GM21360 (cell line): ENCODE measurements around the gene MKLN1.
"Not testable (repeated sequence)": the region's sequence is repeated elsewhere in the genome, so short reads cannot be mapped to it uniquely, and the experiment has no call there.

ENCODE experiments used
- ATAC-seq: cut with Tn5 transposase; IDR thresholded peaks from one replicate; pipeline ENCODE4 v1.9.1; 2021; ENCODE audit warnings: mild to moderate bottlenecking, moderate library complexity; ENCODE audit not compliant: unreplicated experiment

Gene MKLN1

DNA sequence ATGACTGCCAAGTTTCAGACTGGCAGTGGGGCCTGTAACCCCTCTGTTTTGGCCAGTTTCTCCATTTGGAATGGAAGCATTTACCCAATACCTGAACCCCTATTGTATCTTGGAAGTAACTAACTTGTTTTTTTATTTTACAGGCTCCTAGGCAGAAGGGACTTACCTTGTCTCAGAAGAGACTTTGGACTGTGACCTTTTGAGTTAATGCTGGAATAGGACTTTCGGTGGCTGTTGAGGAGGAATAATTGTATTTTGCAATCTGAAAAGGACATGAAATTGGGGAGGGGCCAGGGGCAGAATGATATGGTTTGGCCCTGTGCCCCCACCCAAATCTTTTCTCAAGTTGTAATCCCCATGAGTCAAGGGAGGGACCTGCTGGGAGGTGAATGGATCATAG lies 20.0 kb upstream of the MKLN1 start:
- no peak for ATAC-seq

DNA sequence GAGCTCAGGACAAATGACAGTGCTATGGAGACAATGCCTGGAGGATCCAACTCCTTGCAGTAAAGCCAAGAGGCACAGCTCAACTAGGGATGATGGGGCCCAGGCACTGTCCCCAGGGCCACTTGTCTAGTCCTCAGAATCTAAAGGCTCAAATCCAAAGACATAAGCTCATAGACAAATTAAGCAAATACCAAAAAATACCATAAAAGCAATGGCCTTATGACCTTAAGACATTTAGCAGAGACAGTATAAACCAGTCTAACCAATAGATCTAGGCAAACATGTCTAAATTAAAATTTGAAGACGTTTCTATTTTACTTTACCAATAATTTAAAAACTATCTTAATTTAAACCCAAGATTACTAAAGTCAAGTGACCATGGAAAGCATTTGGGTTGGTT lies 14.8 kb upstream of the MKLN1 start:
- no peak for ATAC-seq

DNA sequence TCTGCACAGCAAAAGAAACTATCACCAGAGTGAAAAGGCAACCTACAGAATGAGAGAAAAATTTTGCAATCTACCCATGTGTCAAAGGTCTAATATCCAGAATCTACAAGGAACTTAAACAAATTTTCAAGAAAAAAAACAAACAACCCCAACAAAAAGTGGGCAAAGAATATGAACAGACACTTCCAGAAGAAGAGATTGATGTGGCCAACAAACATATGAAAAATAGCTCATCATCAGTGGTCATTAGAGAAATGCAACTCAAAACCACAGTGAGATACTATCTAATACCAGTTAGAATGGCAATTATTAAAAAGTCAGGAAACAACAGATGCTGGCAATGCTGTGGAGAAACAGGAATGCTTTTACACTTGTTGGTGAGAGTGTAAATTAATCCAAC lies 7.1 kb upstream of the MKLN1 start:
- ATAC-seq = no peak

DNA sequence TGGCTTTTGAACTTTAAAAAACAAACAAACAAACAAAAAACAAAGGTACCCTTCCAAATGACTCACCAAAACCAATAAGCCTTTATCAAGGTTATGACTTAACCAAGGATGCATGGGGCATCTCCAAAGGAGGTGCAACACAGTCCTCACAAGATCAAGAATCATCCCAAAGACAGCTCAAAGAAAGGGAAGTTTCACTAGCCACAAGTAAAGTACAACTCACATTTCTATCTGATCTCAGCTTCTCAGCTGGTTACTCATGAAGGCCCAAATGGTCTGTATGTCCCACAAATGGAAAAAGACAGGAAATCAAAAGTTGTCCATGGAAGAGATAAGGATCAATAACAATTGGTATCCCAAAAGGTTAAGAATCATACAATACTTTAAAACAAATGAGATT lies 6.0 kb upstream of the MKLN1 start:
- no peak for ATAC-seq

DNA sequence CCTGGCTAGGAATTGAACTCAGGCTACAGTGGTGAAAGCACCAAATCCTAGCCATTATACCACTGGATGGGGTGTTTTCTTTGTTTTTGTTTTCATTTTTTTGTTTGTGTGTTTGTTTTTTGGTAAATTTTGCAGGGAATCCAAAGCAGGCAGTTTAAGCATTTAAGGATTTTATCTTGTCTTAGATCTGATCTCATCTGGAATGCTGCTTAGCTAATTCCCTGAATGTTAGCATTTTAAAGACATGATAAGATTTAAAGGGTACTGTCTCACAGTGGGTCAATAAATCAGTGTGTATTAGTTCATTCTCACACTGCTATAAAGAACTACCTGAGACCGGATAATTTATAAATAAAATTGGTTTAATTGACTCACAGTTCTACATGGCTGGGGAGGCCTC lies 5.6 kb upstream of the MKLN1 start:
- no peak for ATAC-seq

DNA sequence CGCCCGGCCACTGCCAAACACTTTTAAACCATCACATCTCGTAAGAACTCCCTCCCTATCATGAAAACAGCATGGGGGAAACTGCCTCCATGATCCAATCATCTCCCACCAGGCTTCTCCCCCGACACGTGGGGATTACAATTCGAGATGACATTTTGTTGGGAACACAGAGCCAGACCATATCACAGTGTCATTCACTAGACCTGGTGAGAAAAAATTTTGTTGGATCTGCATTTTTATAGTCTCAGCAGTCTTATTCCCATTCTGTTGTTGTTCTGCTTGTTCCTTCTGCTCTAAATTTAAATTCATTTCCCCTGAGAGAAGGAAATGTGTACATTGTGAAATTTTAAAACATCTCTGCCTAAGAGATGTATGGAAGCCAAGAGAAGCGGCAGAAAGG lies 4.8 kb upstream of the MKLN1 start:
- ATAC-seq = no peak

DNA sequence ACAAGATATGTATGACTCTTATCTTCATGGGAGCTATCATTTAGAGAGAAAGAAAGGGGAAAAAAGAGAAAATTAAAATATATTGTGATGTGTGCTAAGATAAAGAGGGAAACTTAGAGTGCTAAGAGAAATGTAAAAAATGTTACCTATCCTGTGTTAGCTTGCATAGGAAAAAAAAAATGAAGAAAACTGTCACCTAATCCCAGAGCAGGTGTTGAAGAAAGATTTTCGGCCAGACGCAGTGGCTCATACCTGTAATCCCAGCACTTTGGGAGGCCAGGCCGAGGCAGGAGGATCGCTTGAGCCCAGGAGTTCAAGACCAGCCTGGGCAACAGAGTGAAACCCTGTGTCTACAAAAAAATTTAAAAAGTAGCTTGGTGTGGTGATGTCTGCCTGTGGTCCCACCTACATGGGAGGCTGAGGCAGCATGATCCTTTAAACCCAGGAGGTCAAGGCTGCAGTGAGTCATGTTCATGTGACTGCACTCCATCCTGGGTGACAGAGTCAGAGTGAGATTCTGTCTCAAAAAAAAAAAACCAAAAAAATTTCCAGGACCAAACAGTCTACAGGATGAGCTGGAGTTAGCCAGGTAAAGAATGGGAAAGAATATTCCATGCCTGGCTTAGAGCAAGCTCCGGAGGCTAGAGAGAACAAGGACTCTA lies 2.4 kb upstream of the MKLN1 start:
- ATAC-seq = no peak

DNA sequence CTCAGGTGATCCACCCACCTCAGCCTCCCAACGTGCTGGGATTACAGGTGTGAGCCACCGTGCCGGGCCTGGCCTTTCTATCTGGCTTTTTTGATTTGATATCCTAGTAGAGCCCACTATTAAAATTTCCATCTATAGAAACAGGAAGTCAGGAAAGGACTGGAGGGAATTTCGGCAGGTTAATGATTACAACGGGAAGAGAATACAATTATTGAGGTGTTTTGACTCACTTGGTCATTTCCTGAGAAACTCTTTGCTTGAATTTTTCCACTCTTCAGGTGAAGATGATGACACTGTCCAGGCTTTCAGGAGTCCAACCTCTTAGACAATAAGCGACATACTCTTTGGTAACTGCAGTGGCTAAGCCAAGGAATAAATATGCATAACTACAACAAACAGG lies 1.1 kb upstream of the MKLN1 start:
- no peak for ATAC-seq

DNA sequence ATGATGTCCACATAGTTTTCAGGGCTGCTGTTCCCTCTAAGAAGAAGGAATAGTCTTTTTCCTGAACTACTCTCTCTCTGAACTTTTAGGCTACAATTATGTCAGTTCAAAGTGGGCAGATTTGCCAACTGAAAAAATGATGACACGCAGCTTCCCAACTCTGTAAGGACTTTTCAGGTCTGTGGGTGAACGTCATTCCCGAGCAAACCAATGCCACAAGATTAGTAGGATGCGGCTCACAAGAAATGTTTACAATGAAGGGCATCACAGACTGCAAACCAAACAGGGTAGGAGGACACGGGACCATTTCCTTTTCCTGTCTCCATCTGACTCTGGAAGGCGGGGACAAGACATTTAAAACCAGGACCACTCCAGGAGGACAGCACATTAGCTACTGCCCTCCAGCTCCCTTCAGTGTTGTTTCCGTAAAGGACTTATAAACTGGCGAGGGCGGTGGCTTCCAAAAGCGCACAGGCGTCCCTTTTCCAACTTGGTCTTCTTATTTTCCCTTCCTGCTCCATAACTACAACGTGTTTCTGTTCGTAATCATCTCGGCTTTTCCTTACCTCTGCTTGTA lies 539 bp upstream of the MKLN1 start:
- ATAC-seq = peak; percentile 24

DNA sequence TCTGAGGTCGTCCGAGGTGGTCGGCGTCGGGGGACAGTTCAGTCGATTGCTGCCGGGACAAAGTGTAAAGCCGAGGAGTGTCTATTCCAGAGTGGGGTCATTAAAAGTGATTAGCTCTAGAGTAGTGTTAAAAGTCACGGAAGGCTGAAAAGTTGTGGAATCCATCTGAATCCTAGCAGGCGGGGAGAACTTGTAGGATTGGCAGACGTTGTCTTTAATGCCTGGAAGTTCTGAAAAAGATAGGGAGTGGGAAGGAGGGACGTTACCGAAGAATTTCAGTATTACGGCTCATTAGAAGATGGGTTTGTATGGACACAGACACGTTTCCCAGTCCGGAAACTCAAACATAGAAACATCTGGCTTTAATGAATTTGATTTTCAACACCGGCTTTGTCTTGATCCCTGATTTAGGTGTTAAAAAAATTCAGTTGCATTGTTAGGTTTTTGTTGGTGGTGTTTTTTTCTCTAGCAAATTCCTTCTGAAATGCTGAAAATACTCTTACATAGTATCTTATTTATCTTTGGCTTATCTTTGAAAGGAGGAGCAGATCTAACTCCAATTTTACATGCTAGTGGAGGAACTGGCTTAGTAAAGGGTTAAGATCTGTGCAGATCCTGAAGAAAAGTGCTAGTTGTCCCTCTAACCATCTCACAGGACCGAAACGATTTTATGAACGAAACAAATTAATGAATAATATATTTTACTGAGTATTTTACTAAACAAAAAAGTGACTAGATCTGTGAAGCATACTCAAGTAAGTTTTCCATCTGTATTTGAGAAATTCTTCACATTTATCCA lies 900 bp downstream of the MKLN1 start:
- ATAC-seq = no peak

DNA sequence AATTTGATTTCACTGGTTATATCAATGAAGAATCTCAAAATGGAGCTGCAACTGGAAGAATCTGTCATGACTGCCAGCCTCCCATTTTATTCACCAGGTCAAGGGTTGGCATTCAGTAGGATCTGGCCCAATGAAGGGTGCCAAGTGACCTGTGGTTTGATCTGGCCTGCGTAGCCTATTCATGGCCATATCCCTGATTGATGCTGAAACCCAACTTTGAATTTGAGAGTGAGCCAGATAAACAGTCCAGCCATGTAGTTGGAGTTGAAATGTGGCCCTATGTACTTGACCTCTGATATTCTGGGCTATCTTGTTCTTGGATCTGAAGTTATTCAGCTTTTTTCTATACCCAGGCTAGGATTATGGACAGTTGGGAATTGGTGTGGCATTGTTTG lies 1.5 kb downstream of the MKLN1 start:
- no peak for ATAC-seq

DNA sequence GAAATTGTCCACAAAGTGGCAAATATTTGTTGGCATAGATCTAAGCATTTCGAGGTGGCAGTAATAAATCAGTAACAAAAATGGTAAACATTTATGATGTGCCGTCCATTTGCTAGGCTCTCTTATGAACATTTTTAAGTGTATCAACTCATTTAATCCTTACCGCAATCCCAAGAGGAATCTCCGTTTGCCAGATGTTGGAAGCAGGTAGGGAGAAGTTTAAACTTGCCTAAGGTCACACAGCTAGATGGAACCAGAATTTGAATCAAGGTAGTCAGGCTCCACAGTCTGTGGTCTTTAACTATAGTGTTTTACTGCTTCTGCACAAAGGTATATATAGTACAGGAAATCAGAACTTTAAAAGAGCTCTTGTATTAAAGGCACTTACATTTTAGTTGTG lies 2.6 kb downstream of the MKLN1 start:
- ATAC-seq = no peak

DNA sequence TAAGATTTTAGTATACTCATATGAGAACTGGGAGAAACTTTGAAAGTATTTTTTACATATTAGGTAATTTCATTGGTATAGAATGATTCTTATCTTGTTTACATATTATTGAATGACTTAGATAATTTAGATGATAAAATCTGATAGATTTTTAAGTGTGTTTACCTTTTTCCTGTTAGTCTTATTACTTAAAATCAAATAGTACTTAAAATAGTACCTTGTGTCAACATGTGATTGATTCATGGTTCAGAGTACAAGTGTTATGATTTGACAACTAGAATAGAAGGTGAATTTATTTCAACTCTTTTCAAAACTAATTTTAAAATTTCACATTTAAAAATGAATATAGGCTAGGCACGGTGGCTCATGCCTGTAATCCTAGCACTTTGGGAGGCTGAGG lies 4.1 kb downstream of the MKLN1 start:
- no peak for ATAC-seq

DNA sequence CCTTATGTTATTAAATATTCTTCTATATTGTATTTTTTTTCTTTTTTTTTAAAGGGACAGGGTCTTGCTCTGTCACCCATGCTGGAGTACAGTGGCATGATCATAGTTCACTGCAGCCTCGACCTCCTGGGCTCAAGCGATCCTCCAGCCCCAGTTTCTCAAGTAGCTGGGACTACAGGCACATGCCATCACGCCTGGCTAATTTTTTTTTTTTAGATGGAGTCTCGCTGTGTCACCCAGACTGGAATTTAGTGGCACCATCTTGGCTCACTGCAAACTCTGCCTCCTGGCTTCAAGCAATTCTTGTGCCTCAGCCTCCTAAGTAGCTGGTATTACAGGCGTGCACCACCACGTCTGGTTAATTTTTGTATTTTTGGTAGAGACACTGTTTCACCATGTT lies 5.1 kb downstream of the MKLN1 start:
- not testable (repeated sequence) for ATAC-seq

DNA sequence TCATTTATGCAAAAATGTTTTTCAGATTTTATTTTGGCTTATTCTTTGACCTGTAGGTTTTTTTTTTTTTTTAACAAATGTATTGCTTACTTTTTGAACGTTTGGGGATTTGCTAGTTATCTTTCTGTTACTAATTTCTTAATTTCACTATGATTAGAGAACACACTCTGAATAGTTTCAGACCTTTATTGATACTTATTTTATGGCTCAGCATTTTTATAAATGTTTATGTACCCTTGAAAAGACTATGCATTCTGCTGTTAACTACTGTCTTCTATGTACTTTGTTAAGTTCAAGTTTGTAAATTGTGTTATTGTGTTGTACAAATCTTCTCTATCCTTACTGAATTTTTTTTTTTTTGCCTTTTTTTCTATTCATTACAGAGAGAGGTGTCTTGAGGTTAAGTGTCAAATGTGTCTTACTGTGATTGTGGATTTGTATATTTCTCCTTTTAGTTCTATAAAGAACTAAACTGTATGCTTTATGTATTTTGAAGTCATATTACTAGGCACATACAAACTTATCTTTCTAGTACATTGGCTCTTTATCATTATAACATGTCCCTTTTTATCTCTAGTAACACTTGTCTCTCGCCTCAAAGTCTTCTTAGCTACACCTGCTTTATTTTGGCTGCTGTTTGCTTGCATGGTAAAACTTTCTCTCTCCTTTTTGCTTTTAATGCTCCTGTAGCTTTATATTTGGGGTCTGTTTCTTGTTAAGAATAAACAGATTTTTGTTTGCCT lies 8.1 kb downstream of the MKLN1 start:
- ATAC-seq = no peak

DNA sequence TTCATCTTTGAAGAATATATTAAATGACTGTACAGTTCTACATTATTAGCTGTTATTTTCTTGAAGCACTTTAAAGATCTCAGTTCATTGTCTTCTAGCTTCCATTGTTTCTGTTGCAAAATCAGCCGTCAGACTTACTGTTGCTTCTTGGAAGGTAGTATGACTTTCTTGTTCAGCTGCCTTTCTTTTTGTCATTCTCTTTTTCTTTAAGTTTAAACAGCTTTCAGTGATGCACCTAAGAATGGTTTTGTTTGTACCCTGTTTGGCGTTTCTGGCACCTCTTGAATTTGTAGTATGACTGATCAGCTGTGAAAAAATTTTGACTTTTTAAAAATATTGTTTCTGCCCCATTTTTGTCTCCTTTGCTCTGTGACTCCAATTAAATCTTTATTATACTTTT lies 9.3 kb downstream of the MKLN1 start:
- ATAC-seq = no peak

DNA sequence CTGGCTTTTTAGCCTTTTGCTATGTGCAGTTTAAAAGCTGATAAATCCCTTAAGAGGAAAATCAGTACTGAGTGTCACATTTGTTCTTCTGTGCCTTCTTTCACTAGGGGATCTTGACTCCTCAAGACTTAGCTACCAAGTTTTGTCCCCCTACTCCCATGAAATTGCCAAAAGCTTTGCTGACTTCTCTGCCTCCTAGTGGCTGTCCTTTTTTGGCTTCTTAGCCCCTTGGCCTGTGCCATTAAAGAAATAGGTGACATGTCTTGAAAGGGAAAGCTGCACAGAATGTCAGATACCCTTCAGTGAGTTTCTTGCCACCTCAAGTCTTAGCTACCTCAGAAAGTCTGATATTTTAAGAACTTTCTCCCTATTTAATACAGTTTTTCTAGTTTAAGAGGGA lies 10.5 kb downstream of the MKLN1 start:
- ATAC-seq = no peak

DNA sequence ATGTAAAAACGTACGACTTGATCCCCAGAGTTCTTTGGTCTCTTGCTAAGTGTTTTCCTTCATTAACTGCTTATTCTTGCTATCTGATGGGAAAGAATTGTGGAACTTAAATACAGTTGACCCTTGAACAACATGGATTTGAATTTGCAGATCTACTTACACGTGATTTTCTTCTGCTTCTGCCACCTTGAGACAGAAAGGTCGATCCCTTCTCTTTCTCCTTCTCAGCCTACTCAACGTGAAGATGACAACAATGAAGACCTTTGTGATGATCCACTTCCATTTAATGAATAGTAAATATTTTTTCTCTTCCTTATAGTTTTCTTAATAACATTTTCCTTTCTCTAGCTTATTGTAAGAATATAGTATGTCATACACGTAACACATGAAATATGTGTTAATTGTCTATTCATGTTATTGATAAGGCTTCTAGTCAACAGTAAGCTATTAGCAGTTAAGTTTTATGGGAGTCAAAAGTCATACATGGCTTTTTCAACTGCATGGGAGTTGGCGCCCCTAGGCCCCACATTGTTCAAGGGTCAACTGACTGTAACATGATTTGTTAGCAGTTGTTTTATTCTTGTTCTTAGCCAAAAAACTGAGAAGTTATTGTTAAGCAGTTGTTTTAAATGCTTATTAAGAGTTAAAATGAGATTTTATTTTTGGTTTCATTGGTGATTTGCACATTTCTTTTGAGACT lies 11.2 kb downstream of the MKLN1 start:
- no peak for ATAC-seq

DNA sequence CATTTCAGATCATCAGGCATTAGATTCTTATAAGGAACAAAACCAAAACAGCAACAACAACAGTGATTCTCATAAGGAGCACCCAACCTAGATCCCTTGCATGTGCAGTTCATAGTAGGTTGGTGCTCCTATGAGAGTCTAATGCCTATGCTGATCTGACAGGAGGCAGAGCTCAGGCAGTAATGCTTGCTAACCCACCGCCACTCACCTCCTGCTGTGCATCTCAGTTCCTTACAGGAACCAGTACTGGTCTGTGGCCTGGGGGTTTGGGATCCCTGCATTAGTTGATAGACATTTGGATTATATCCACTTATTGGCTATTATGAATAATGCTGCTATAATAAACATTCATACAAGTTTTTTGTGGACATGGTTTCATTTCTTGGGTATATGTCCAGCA lies 14.0 kb downstream of the MKLN1 start:
- ATAC-seq = no peak

DNA sequence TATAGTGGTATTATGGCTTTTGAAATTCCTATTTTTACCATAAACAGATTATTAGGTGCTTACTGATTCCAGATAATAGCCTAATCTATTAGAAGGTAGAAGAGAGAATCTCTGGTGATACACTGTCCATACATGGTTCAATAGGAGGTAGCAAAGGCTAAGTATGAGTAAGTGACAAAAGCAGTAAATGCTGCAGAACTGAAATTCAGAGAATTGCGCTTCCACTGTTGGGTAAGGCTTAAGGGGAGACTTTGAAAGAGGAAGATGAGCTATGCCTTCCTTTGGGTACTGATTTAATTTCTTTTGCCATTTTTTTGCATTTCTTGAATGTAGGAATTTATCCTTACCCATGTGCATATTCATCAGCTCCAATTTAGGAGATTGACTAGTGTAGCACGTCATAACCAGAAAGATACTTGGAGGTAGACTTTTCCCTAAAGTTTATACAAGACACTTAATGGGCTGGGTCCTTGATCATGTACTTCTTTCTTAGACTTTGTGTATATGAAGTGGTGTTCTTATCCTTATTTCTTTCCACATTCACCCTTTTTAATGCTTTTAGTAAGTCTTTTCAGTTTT lies 15.3 kb downstream of the MKLN1 start:
- no peak for ATAC-seq
